Measurements from ENCODE around the gene FNTB. TPM values are rescaled to one million over a fixed set of nuclear protein-coding genes. Genes with fewer than 3 reads are reported as not detected.

FNTB gene
- total RNA-seq, 1 donor from 2014 or later, result 19.9 TPM

DNA sequence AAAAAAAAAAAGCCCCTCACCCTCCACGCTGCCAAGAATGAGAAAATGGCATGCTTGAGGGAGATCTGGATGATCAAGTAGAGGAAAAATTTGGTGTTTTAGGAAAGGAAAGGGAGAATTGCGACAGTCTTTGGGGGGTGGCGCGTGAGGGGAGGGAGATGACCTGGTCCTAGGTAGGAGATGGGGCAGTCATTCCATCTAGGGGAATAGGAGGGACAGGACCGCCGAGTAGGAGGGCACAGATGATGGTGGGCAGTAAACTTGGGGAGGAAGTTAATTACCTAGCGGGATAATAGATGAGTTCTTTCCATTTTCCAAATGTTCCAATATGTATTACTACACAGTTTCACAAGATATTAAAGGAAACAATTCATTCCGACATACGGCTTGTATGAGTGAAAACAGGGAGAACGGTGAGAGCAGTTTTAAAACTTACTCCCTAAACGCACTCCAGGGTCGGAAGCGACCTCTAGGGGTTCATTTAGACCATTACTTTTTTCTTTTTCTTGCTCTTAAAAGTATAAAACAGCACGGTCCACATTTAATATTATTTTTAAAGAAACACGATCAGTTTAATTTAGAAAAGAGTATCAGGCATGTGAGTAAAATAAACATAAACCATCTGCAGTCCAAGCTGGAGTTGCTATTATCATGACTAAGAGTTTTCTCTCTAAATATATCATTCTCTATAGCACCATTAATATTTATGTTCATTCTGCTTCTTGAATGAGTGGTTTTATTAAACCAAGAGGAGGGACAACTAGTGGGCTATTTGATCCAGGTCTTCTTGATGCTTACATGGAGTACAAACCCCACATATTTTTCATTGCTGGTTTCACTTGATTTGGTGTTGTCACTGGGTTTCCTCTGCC lies 3.0 kb upstream of the FNTB start:
- peak overlapping the region; percentile 73 for H2AFZ ChIP-seq (ENCODE audit: low read depth, low read length)
- peaks cover 3% of the 10 kb centered on the region for H3K27me3 ChIP-seq (ENCODE audit: insufficient read depth, low read length)
- no peaks in the 10 kb centered on the region for H3K9me3 ChIP-seq (ENCODE audit: insufficient read depth, low read depth, low read length)
- Mint-ChIP-seq H3K27ac (ENCODE audit: unreplicated experiment) (no peak overlapping the region), H3K27me3 (ENCODE audit: low read depth, unreplicated experiment) (peaks cover 4% of the 10 kb centered on the region), H3K36me3 (ENCODE audit: low read depth, unreplicated experiment) (no peaks in the 10 kb centered on the region), H3K9me3 (ENCODE audit: unreplicated experiment) (no peaks in the 10 kb centered on the region), H3K4me3 (ENCODE audit: unreplicated experiment) (peak overlapping the region; percentile 54), H3K4me1 (ENCODE audit: low read depth, unreplicated experiment) (peaks cover 5% of the 10 kb centered on the region)
- TF ChIP-seq, protein P1, sequence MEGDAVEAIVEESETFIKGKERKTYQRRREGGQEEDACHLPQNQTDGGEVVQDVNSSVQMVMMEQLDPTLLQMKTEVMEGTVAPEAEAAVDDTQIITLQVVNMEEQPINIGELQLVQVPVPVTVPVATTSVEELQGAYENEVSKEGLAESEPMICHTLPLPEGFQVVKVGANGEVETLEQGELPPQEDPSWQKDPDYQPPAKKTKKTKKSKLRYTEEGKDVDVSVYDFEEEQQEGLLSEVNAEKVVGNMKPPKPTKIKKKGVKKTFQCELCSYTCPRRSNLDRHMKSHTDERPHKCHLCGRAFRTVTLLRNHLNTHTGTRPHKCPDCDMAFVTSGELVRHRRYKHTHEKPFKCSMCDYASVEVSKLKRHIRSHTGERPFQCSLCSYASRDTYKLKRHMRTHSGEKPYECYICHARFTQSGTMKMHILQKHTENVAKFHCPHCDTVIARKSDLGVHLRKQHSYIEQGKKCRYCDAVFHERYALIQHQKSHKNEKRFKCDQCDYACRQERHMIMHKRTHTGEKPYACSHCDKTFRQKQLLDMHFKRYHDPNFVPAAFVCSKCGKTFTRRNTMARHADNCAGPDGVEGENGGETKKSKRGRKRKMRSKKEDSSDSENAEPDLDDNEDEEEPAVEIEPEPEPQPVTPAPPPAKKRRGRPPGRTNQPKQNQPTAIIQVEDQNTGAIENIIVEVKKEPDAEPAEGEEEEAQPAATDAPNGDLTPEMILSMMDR (IDR thresholded peaks at IDR 0.05; ENCODE audit: insufficient read depth, low read depth, low read length), result peak; percentile 64
- no peak for TF ChIP-seq EZH2 (IDR thresholded peaks at IDR 0.05; ENCODE audit: insufficient read depth, low read length)
- DNase-seq (ENCODE audit: low read depth) (no peak), FAIRE-seq (no peak)
- H3K9ac ChIP-seq (ENCODE audit: low read length), result peak overlapping the region; percentile 52
- H3K4me1 ChIP-seq (ENCODE audit: insufficient read depth, low read length), result peaks cover 8% of the 10 kb centered on the region
- peaks cover 16% of the 10 kb centered on the region for H3K79me2 ChIP-seq (ENCODE audit: insufficient read depth, low read length)
- H4K20me1 ChIP-seq (ENCODE audit: insufficient read depth, low read length), result no peaks in the 10 kb centered on the region
- peak overlapping the region; percentile 82 for H3K4me2 ChIP-seq (ENCODE audit: low read length)
- H3K36me3 ChIP-seq (ENCODE audit: insufficient read depth, low read length), result no peaks in the 10 kb centered on the region
- H3K4me3 ChIP-seq (ENCODE audit: insufficient read depth, low read depth, low read length), result peak overlapping the region; percentile 44
- no peak overlapping the region for H3K27ac ChIP-seq (ENCODE audit: low read depth, low read length)

DNA sequence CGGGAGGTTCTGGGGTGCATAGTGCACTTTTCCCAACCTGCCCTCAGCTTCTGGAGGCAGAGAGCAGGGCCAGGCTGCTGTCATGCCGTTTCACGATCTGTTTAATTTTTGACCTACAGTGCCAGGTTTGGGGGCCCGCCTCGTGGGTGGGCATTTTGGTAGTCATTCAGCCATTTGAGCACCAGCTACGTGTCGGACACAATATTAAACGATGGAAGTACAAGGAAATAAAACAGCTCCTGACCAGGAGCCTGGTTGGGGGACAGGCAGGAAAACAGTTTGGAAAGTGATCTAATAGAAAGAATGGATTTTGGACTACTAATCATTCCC lies 708 bp downstream of the FNTB start:
- H3K9me3 Mint-ChIP-seq (ENCODE audit: unreplicated experiment), result no peaks in the 10 kb centered on the region
- no peak for FAIRE-seq

More for the DNA sequence above, 708 bp downstream of the FNTB start:
- Histone ChIP-seq H2AFZ (ENCODE audit: low read depth, low read length) (peak overlapping the region; percentile 96), H3K4me3 (ENCODE audit: insufficient read depth, low read depth, low read length) (peak overlapping the region; percentile 91), H3K27ac (ENCODE audit: low read depth, low read length) (peak overlapping the region; percentile 84), H3K9ac (ENCODE audit: low read length) (peak overlapping the region; percentile 90), H3K36me3 (ENCODE audit: insufficient read depth, low read length) (no peaks in the 10 kb centered on the region), H3K27me3 (ENCODE audit: insufficient read depth, low read length) (peaks cover 3% of the 10 kb centered on the region), H3K4me1 (ENCODE audit: insufficient read depth, low read length) (peaks cover 8% of the 10 kb centered on the region), H3K9me3 (ENCODE audit: insufficient read depth, low read depth, low read length) (no peaks in the 10 kb centered on the region), H3K4me2 (ENCODE audit: low read length) (peak overlapping the region; percentile 89), H3K79me2 (ENCODE audit: insufficient read depth, low read length) (peaks cover 46% of the 10 kb centered on the region), H4K20me1 (ENCODE audit: insufficient read depth, low read length) (no peaks in the 10 kb centered on the region)
- no peaks in the 10 kb centered on the region for H3K36me3 Mint-ChIP-seq (ENCODE audit: low read depth, unreplicated experiment)
- H3K27ac Mint-ChIP-seq (ENCODE audit: unreplicated experiment), result peak overlapping the region; percentile 99
- no peak for TF ChIP-seq EZH2 (IDR thresholded peaks at IDR 0.05; ENCODE audit: insufficient read depth, low read length)
- TF ChIP-seq, protein P1 (IDR thresholded peaks at IDR 0.05; ENCODE audit: insufficient read depth, low read depth, low read length), result no peak
- peak overlapping the region; percentile 98 for H3K4me3 Mint-ChIP-seq (ENCODE audit: unreplicated experiment)
- H3K4me1 Mint-ChIP-seq (ENCODE audit: low read depth, unreplicated experiment), result peaks cover 4% of the 10 kb centered on the region
- no peak for DNase-seq (ENCODE audit: low read depth)
- peaks cover 4% of the 10 kb centered on the region for H3K27me3 Mint-ChIP-seq (ENCODE audit: low read depth, unreplicated experiment)

Measured in astrocyte (in vitro differentiated cells and primary cell).